HCT116 (cell line): Measurements from ENCODE around the gene TCOF1.

Experiments
- EZH2 ChIP-seq: fragments of 200-600 bp; sonication (generic); IDR thresholded peaks from 2 replicates; pipeline ENCODE4 v1.6.1; 2017; ENCODE audit warnings: antibody characterized with exemption, mixed run types
- POLR2A ChIP-seq: IDR thresholded peaks from 2 replicates; pipeline ENCODE4 v1.7.0; 2011; ENCODE audit warnings: borderline replicate concordance; ENCODE audit not compliant: insufficient read depth, insufficient read length; ENCODE audit errors: extremely low read depth
- POLR2AphosphoS5 ChIP-seq: IDR thresholded peaks from 2 replicates; pipeline ENCODE4 v1.6.1; 2011; ENCODE audit warnings: mild to moderate bottlenecking, low read depth, low read length, moderate library complexity
- SP1 ChIP-seq: IDR thresholded peaks from 2 replicates; pipeline ENCODE4 v1.6.1; 2012; ENCODE audit warnings: low read depth
- TF ChIP-seq, protein P1 (sequence below), 3 experiments: fragments of 200-600 bp in 1 of 3; sonication (generic) in 1 of 3; IDR thresholded peaks in 2 of 3; conservative IDR thresholded peaks in 1 of 3; 2 replicates each; pipeline ENCODE4 v1.5.1; 2012 to 2017; ENCODE audit warnings: low read depth in 2 of 3, low read length in 2 of 3, antibody characterized with exemption in 1 of 3, borderline replicate concordance in 1 of 3, control low read depth in 1 of 3, mild to moderate bottlenecking in 1 of 3, mixed read lengths in 1 of 3, mixed run types in 1 of 3, moderate library complexity in 1 of 3; ENCODE audit not compliant: insufficient read depth in 1 of 3

DNA sequence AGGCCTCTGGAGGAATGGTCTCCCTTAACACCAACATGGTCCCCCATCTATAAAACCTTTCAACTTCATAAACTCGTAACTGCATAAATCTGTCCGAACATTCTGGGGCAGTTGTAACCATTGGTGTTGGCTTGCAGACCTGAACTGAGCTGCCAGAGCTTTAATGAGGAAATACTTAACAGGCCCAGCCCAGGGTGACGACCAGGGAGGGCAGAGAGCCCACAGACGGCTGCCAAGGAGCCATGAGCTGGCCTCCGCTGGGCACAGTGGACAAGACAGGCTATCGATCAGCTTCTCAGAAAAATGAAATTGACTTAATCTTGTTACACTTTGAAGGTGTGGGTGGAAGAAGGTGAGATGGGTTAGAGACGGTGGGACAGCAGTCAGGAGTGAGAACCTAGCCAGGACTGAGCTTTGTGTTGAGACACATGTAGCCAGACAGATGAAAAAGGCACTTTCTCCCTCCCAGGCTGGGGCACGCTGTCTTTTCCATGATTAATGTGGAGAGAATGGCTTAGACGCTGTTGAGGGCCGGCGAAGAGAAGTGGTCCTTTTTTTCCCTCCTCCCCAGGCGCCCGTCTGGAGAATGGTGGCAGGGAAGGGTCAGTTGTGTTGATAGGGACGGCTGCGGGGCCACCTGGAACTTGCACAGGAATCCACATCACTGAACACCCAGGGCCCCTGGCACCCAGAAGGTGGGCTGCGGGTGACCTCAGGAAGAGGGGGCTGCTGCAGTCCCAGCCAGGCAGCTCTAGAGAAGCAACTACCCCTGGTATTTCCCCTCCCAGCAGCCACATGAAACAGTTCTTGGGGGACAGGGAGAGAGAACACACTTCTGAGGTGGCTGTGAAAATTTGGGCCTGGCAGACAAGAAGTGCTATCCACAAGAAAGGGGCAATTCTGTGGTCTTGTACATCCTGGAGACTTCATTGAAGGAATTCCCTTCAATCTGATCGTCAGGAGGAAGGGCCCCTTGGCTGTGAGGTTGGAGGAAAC, 27.3 kb upstream of the TCOF1 start:
- no peak for TF ChIP-seq POLR2AphosphoS5
- TF ChIP-seq, protein P1, sequence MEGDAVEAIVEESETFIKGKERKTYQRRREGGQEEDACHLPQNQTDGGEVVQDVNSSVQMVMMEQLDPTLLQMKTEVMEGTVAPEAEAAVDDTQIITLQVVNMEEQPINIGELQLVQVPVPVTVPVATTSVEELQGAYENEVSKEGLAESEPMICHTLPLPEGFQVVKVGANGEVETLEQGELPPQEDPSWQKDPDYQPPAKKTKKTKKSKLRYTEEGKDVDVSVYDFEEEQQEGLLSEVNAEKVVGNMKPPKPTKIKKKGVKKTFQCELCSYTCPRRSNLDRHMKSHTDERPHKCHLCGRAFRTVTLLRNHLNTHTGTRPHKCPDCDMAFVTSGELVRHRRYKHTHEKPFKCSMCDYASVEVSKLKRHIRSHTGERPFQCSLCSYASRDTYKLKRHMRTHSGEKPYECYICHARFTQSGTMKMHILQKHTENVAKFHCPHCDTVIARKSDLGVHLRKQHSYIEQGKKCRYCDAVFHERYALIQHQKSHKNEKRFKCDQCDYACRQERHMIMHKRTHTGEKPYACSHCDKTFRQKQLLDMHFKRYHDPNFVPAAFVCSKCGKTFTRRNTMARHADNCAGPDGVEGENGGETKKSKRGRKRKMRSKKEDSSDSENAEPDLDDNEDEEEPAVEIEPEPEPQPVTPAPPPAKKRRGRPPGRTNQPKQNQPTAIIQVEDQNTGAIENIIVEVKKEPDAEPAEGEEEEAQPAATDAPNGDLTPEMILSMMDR (IDR thresholded peaks at IDR 0.05 in 2 of 3, conservative IDR thresholded peaks at IDR 0.05 in 1 of 3; ENCODE audit: borderline replicate concordance in 1 of 3, insufficient read depth in 1 of 3, low read depth in 2 of 3, low read length in 2 of 3): no peak
- TF ChIP-seq POLR2A: no peak
- TF ChIP-seq SP1: no peak
- no peak for TF ChIP-seq EZH2
